ENCODE data around the gene RPS3. TPM values are rescaled to one million over a fixed set of nuclear protein-coding genes. Genes with fewer than 3 reads are reported as not detected.
A peak's percentile ranks its signal among the peaks of the same experiment; 100 is the strongest.

Gene RPS3
- total and polyA plus RNA-seq, 9 of the 15 experiments (the other 6 are each of a cell fraction or from before 2014, with no cell fraction given), result 2,700 to 5,771 (median 3,679) TPM

DNA sequence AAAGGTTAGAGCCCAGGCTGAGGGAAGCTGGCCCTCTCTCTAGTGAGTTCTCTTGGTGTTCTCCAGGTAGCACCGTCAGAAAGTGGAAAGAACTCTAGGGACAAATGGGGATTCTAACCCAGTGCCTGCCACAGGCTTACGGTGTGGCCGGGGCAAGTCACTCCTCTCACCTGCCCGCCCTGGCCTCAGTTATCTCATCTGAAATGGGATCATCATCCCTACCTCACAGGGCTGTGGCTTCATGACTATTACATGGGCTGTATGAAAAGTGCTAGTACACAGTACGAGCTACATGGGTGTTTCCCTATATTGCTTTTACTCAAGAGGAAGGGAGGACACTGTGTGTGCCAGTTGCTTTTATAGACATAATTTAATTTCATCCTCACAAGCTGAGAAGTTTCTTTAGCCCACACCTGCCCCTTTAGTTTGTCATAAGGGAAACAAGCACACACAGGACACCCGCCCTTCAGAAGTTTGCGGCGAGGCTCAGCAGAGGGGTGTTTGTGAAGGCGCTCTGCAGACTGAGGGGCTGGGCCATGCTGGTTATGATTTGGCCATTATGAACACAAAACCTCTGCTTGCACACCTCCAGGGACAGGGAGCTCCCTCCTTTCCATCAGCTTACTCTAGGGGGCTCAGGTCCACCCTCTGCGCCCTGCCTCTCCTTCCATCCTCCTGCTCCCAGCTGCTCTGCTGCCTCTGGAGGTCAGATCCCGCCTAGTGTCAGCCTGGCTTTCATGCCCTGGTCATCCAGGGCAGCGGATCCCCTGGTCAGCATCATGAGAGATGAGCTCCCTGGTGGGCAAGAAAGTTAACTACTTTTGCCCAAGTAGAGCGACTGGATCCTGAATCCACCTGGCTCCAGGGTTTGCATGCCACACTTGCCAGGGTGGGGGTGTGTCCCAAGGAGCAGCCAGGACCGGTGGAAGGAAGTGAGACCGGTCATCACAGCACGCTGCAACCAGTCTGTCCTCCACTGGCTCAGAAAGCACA, 32.5 kb downstream of the RPS3 start:
- ATAC-seq, result peak; percentile 52
- peak in 2 of 4 experiments; percentile 29 for DNase-seq (ENCODE audit: extremely low read depth in 1 of 4, low spot score in 3 of 4)
- WGBS (ENCODE audit: insufficient coverage, low coverage, missing lambda C conversion rate), result 11% methylated on average over 14 of the region's 16 CpGs
- BruUV-seq (replicated peaks), result no TSS peak
- Histone ChIP-seq H3K9me1 (ENCODE audit: control insufficient read depth, insufficient read depth, low read length) (no peaks in the 10 kb centered on the region), H3K4me2 (ENCODE audit: insufficient read depth, low read length) (no peak overlapping the region), H3K27ac (ENCODE audit: extremely low read depth, low read depth, low read length) (no peak overlapping the region), H3K9ac (ENCODE audit: insufficient read depth in 1 of 2, low read depth in 2 of 2, low read length in 2 of 2) (peak overlapping the region in 1 of 2 experiments; percentile 55; a peak in 2 of 4 replicates), H3K36me3 (ENCODE audit: control insufficient read depth, insufficient read depth, low read length) (no peaks in the 10 kb centered on the region), H3K4me3 (no peak overlapping the region), H3K9me3 (replicated peaks; ENCODE audit: control insufficient read depth, insufficient read depth, low read depth, low read length) (no peaks in the 10 kb centered on the region), H4K20me1 (replicated peaks; ENCODE audit: control insufficient read depth, insufficient read depth, low read length) (no peaks in the 10 kb centered on the region; the same call in 1 of the 2 replicates), H2AFZ (ENCODE audit: low read depth, low read length) (no peak overlapping the region), H3K79me2 (ENCODE audit: control insufficient read depth, insufficient read depth, low read length) (no peaks in the 10 kb centered on the region), H3K4me1 (replicated peaks in 1 of 2; ENCODE audit: control insufficient read depth in 2 of 2, insufficient read depth in 2 of 2, low read length in 2 of 2) (peaks cover 0 to 10% of the 10 kb centered on the region in 2 experiments; a peak in 4 of 5 replicates), H3K27me3 (ENCODE audit: control insufficient read depth in 2 of 2, insufficient read depth in 2 of 2, low read length in 2 of 2) (peaks cover 4 to 22% of the 10 kb centered on the region in 2 experiments; a peak in 4 of 5 replicates)
- CTCF ChIA-PET (ENCODE audit: low intra/inter-chr PET ratio), result interaction anchor here (0.6 kb wide), 1 partner anchor 24 kb away, joined by 3 read pairs; no protein-coding TSS in a partner anchor
- intact Hi-C loops (cut with micrococcal nuclease), result no loop called here
- TF ChIP-seq NUFIP1 (IDR thresholded peaks at IDR 0.05; ENCODE audit: partially characterized antibody) (no peak), RBM22 (IDR thresholded peaks at IDR 0.05; ENCODE audit: low read depth, low read length, poor library complexity, severe bottlenecking) (no peak), FUS (optimal IDR thresholded peaks at IDR 0.05; ENCODE audit: low read depth, low read length) (no peak), TEAD2 (tag; IDR thresholded peaks at IDR 0.05) (no peak)
- TF ChIP-seq, protein P1, sequence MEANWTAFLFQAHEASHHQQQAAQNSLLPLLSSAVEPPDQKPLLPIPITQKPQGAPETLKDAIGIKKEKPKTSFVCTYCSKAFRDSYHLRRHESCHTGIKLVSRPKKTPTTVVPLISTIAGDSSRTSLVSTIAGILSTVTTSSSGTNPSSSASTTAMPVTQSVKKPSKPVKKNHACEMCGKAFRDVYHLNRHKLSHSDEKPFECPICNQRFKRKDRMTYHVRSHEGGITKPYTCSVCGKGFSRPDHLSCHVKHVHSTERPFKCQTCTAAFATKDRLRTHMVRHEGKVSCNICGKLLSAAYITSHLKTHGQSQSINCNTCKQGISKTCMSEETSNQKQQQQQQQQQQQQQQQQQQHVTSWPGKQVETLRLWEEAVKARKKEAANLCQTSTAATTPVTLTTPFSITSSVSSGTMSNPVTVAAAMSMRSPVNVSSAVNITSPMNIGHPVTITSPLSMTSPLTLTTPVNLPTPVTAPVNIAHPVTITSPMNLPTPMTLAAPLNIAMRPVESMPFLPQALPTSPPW (CRISPR knock-in tag; IDR thresholded peaks at IDR 0.05), result no peak
- TF ChIP-seq, protein P2, sequence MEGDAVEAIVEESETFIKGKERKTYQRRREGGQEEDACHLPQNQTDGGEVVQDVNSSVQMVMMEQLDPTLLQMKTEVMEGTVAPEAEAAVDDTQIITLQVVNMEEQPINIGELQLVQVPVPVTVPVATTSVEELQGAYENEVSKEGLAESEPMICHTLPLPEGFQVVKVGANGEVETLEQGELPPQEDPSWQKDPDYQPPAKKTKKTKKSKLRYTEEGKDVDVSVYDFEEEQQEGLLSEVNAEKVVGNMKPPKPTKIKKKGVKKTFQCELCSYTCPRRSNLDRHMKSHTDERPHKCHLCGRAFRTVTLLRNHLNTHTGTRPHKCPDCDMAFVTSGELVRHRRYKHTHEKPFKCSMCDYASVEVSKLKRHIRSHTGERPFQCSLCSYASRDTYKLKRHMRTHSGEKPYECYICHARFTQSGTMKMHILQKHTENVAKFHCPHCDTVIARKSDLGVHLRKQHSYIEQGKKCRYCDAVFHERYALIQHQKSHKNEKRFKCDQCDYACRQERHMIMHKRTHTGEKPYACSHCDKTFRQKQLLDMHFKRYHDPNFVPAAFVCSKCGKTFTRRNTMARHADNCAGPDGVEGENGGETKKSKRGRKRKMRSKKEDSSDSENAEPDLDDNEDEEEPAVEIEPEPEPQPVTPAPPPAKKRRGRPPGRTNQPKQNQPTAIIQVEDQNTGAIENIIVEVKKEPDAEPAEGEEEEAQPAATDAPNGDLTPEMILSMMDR (IDR thresholded peaks at IDR 0.05 in 2 of 3, conservative IDR thresholded peaks at IDR 0.05 in 1 of 3; ENCODE audit: insufficient read depth in 2 of 3, low read depth in 1 of 3, low read length in 3 of 3), result peak in 2 of 3 experiments; percentile 21 to 47; a peak in 3 of 6 replicates
- TF ChIP-seq, protein P3, sequence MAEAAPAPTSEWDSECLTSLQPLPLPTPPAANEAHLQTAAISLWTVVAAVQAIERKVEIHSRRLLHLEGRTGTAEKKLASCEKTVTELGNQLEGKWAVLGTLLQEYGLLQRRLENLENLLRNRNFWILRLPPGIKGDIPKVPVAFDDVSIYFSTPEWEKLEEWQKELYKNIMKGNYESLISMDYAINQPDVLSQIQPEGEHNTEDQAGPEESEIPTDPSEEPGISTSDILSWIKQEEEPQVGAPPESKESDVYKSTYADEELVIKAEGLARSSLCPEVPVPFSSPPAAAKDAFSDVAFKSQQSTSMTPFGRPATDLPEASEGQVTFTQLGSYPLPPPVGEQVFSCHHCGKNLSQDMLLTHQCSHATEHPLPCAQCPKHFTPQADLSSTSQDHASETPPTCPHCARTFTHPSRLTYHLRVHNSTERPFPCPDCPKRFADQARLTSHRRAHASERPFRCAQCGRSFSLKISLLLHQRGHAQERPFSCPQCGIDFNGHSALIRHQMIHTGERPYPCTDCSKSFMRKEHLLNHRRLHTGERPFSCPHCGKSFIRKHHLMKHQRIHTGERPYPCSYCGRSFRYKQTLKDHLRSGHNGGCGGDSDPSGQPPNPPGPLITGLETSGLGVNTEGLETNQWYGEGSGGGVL (CRISPR knock-in tag; IDR thresholded peaks at IDR 0.05), result no peak
- TF ChIP-seq, protein P4, sequence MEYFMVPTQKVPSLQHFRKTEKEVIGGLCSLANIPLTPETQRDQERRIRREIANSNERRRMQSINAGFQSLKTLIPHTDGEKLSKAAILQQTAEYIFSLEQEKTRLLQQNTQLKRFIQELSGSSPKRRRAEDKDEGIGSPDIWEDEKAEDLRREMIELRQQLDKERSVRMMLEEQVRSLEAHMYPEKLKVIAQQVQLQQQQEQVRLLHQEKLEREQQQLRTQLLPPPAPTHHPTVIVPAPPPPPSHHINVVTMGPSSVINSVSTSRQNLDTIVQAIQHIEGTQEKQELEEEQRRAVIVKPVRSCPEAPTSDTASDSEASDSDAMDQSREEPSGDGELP (CRISPR knock-in tag; IDR thresholded peaks at IDR 0.05; ENCODE audit: borderline replicate concordance), result 0 out of 2 replicates have a peak, but pooled peaks have one; percentile 10
- no peak for FAIRE-seq
- in situ Hi-C loops (cut with MboI), result loop anchor here (25.0 kb wide), 1 partner anchor 430 kb away; no protein-coding TSS in a partner anchor
- POLR2A ChIA-PET, result interaction anchor here (0.5 to 1.2 kb wide), 4 partner anchors 12 to 35 kb away, joined by 3 read pairs; no protein-coding TSS in a partner anchor

All from K562 (cell line).